ENCODE results near the gene MRPS24.

GRCh38 chr7:43884209-43884608 lies 14.9 kb upstream of the MRPS24 start:
- TF ChIP-seq POLR2A (IDR thresholded peaks at IDR 0.05; ENCODE audit: insufficient read depth in 1 of 2, low read depth in 2 of 2, low read length in 2 of 2) (no peak), ZNF768 (CRISPR knock-in tag; IDR thresholded peaks at IDR 0.05) (no peak), CTCF (CRISPR knock-in tag; IDR thresholded peaks at IDR 0.05) (no peak), ZNF550 (CRISPR knock-in tag; IDR thresholded peaks at IDR 0.05; ENCODE audit: borderline replicate concordance) (no peak), ETS1 (CRISPR knock-in tag; IDR thresholded peaks at IDR 0.05) (no peak), IKZF4 (CRISPR knock-in tag; IDR thresholded peaks at IDR 0.05; ENCODE audit: borderline replicate concordance, low read depth, not compliant biosample characterization) (no peak), ZNF780A (CRISPR knock-in tag; IDR thresholded peaks at IDR 0.05) (no peak), IRF1 (CRISPR knock-in tag; IDR thresholded peaks at IDR 0.05; ENCODE audit: low read depth) (no peak), ZBTB34 (CRISPR knock-in tag; IDR thresholded peaks at IDR 0.05) (no peak), SP2 (CRISPR knock-in tag; IDR thresholded peaks at IDR 0.05) (no peak), ZNF318 (CRISPR knock-in tag; IDR thresholded peaks at IDR 0.05) (no peak), NR2C2 (CRISPR knock-in tag; IDR thresholded peaks at IDR 0.05; ENCODE audit: borderline replicate concordance) (no peak), FIP1L1 (IDR thresholded peaks at IDR 0.05; ENCODE audit: borderline replicate concordance, insufficient read depth, low read depth, low read length) (no peak), SRF (IDR thresholded peaks at IDR 0.05; ENCODE audit: low read depth, low read length) (no peak)

Measured in HepG2 (cell line).